ENCODE data around the gene AVL9. TPM values are rescaled to one million over a fixed set of nuclear protein-coding genes. Genes with fewer than 3 reads are reported as not detected.
A peak's percentile ranks its signal among the peaks of the same experiment; 100 is the strongest.

The AVL9 gene
- total and polyA plus RNA-seq, 2 experiments from 2014 or later = 13.1 to 33.8 TPM

- Histone ChIP-seq H3K4me3 (no peak overlapping the region), H3K36me3 (ENCODE audit: insufficient read depth) (peaks cover 16% of the 10 kb centered on the region; the same call in 1 of the 2 replicates), H3F3A (replicated peaks; ENCODE audit: low read depth) (no peaks in the 10 kb centered on the region), H3K9me2 (ENCODE audit: insufficient read depth) (peaks cover 4% of the 10 kb centered on the region), H3K79me2 (replicated peaks; ENCODE audit: insufficient read depth) (no peaks in the 10 kb centered on the region), H4K20me1 (replicated peaks; ENCODE audit: insufficient read depth) (no peaks in the 10 kb centered on the region), H3K4me2 (peak overlapping the region; percentile 19; the same call in 1 of the 2 replicates), H3K27me3 (ENCODE audit: insufficient read depth) (no peaks in the 10 kb centered on the region), H2AFZ (no peak overlapping the region), H3K27ac (ENCODE audit: low read depth) (peak overlapping the region; percentile 67; the same call in 1 of the 2 replicates), H3K4me1 (ENCODE audit: insufficient read depth) (peaks cover 30% of the 10 kb centered on the region)
- no peak for DNase-seq (ENCODE audit: low spot score)
- H3K4me3 Mint-ChIP-seq = no peak overlapping the region
- H3K36me3 Mint-ChIP-seq (ENCODE audit: low read depth) = peaks cover 55% of the 10 kb centered on the region
- TF ChIP-seq POLR2AphosphoS5 (IDR thresholded peaks at IDR 0.05; ENCODE audit: low read depth) (no peak), ZNF114 (CRISPR knock-in tag; IDR thresholded peaks at IDR 0.05) (no peak), JUNB (IDR thresholded peaks at IDR 0.05; ENCODE audit: unreplicated experiment) (no peak), ETS1 (IDR thresholded peaks at IDR 0.05) (no peak), EZH2phosphoT487 (IDR thresholded peaks at IDR 0.05; ENCODE audit: unreplicated experiment) (no peak), ZNF462 (CRISPR knock-in tag; IDR thresholded peaks at IDR 0.05) (no peak), CREB1 (CRISPR knock-in tag; IDR thresholded peaks at IDR 0.05; ENCODE audit: low read depth) (no peak)
- H3K4me1 Mint-ChIP-seq = peaks cover 35% of the 10 kb centered on the region
- peak overlapping the region; percentile 74 for H3K27ac Mint-ChIP-seq
- H3K9me3 Mint-ChIP-seq = no peaks in the 10 kb centered on the region; the same call in 2 of the 3 replicates
- peak; percentile 44 for ATAC-seq
- peaks cover 24% of the 10 kb centered on the region for H3K27me3 Mint-ChIP-seq (ENCODE audit: insufficient read depth, low read depth, poor library complexity)
Measured at GRCh38 chr7:32587411-32587948, 92.2 kb downstream of the AVL9 start.
